Neural cell (in vitro differentiated cells): ENCODE measurements around the gene HS3ST3A1.

Source experiments
- EP300 ChIP-seq: fragments of 450-650 bp; conservative IDR thresholded peaks from 2 replicates; pipeline ENCODE4 v1.6.1; 2014; ENCODE audit warnings: antibody characterized with exemption, mild to moderate bottlenecking, moderate library complexity; ENCODE audit not compliant: poor library complexity, severe bottlenecking
- EZH2 ChIP-seq: fragments of 200-600, 300-800 bp; shearing (Covaris generic), sonication (generic); IDR thresholded peaks from 2 replicates; pipeline ENCODE4 v1.6.1; 2014; ENCODE audit warnings: antibody characterized with exemption, low read length, borderline replicate concordance, mild to moderate bottlenecking; ENCODE audit not compliant: insufficient read depth, poor library complexity, severe bottlenecking
- POLR2AphosphoS5 ChIP-seq: IDR thresholded peaks from 2 replicates; pipeline ENCODE4 v1.6.1; 2012
- RAD21 ChIP-seq: fragments of 450-650 bp; conservative IDR thresholded peaks from 2 replicates; pipeline ENCODE4 v1.6.1; 2014; ENCODE audit warnings: antibody characterized with exemption, mild to moderate bottlenecking, moderate library complexity
- SMC3 ChIP-seq: fragments of 450-650 bp; conservative IDR thresholded peaks from 2 replicates; pipeline ENCODE4 v1.6.1; 2014; ENCODE audit warnings: antibody characterized with exemption, mild to moderate bottlenecking, moderate library complexity; ENCODE audit not compliant: poor library complexity
- TAF1 ChIP-seq: IDR thresholded peaks from 2 replicates; pipeline ENCODE4 v1.6.1; 2012; ENCODE audit warnings: low read depth
- TF ChIP-seq, protein P1 (sequence below): fragments of 450-650 bp; IDR thresholded peaks from 2 replicates; pipeline ENCODE4 v1.5.1; 2014; ENCODE audit warnings: antibody characterized with exemption, mild to moderate bottlenecking, moderate library complexity; ENCODE audit not compliant: poor library complexity, severe bottlenecking
- TF ChIP-seq, protein P2 (sequence below): IDR thresholded peaks from 2 replicates; pipeline ENCODE4 v1.6.1; 2012; ENCODE audit warnings: borderline replicate concordance

DNA sequence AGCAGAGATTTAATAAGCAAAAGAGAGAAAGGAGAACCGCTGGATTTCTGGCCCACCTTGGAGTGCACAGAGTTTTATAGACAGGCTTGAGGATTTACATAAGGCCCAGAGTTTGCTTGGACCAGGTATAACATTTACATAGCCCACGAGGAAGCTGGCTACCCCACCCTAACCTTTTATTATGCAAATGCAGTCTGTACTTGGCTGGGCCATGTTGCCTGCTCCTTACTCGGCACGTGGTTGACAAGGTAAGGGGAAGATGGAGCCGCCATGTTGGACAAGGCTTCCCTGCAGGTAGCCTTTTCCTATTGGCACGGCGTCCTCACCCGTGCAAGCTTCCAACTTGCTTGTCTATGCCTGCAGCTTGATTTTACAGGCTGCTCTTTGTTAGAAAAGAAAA is 35.2 kb upstream of the HS3ST3A1 start:
- TF ChIP-seq RAD21 = no peak
- TF ChIP-seq, protein P1, sequence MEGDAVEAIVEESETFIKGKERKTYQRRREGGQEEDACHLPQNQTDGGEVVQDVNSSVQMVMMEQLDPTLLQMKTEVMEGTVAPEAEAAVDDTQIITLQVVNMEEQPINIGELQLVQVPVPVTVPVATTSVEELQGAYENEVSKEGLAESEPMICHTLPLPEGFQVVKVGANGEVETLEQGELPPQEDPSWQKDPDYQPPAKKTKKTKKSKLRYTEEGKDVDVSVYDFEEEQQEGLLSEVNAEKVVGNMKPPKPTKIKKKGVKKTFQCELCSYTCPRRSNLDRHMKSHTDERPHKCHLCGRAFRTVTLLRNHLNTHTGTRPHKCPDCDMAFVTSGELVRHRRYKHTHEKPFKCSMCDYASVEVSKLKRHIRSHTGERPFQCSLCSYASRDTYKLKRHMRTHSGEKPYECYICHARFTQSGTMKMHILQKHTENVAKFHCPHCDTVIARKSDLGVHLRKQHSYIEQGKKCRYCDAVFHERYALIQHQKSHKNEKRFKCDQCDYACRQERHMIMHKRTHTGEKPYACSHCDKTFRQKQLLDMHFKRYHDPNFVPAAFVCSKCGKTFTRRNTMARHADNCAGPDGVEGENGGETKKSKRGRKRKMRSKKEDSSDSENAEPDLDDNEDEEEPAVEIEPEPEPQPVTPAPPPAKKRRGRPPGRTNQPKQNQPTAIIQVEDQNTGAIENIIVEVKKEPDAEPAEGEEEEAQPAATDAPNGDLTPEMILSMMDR = no peak
- TF ChIP-seq, protein P2, sequence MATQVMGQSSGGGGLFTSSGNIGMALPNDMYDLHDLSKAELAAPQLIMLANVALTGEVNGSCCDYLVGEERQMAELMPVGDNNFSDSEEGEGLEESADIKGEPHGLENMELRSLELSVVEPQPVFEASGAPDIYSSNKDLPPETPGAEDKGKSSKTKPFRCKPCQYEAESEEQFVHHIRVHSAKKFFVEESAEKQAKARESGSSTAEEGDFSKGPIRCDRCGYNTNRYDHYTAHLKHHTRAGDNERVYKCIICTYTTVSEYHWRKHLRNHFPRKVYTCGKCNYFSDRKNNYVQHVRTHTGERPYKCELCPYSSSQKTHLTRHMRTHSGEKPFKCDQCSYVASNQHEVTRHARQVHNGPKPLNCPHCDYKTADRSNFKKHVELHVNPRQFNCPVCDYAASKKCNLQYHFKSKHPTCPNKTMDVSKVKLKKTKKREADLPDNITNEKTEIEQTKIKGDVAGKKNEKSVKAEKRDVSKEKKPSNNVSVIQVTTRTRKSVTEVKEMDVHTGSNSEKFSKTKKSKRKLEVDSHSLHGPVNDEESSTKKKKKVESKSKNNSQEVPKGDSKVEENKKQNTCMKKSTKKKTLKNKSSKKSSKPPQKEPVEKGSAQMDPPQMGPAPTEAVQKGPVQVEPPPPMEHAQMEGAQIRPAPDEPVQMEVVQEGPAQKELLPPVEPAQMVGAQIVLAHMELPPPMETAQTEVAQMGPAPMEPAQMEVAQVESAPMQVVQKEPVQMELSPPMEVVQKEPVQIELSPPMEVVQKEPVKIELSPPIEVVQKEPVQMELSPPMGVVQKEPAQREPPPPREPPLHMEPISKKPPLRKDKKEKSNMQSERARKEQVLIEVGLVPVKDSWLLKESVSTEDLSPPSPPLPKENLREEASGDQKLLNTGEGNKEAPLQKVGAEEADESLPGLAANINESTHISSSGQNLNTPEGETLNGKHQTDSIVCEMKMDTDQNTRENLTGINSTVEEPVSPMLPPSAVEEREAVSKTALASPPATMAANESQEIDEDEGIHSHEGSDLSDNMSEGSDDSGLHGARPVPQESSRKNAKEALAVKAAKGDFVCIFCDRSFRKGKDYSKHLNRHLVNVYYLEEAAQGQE = no peak
- TF ChIP-seq POLR2AphosphoS5 = no peak
- no peak for TF ChIP-seq EZH2
- no peak for TF ChIP-seq EP300
- TF ChIP-seq SMC3 = no peak
- no peak for TF ChIP-seq TAF1
